GM10266 (cell line): ENCODE measurements around the gene TAF4B.

Source experiments
- DNase-seq: peaks from one replicate; pipeline ENCODE4 v3.0.0; 2012; ENCODE audit errors: extremely low spot score
- TF ChIP-seq, protein P1 (sequence below): IDR thresholded peaks from 2 replicates; pipeline ENCODE4 v1.5.1; 2012; ENCODE audit warnings: mild to moderate bottlenecking, low read depth; ENCODE audit not compliant: control insufficient read depth, insufficient read depth; ENCODE audit errors: missing control alignments

The TAF4B gene

DNA sequence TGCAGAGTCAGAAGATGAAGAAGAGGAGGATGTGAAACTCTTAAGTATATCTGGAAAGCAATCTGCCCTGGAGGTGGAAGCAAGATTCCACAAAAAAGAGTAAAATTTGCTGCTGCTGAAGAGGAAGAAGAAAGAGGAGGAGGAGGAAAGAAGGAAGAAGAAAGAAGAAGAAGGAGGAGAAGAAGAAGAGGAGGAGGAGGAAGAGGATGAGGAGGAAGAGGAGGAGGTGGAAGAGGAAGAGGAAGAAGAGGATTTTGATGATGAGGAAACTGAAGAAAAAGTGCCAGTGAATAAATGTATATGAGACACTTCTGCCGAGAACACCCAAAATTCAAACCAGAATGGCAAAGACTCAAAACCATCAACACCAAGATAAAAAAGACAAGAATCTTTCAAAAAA, 20.9 kb upstream of the TAF4B start:
- TF ChIP-seq, protein P1, sequence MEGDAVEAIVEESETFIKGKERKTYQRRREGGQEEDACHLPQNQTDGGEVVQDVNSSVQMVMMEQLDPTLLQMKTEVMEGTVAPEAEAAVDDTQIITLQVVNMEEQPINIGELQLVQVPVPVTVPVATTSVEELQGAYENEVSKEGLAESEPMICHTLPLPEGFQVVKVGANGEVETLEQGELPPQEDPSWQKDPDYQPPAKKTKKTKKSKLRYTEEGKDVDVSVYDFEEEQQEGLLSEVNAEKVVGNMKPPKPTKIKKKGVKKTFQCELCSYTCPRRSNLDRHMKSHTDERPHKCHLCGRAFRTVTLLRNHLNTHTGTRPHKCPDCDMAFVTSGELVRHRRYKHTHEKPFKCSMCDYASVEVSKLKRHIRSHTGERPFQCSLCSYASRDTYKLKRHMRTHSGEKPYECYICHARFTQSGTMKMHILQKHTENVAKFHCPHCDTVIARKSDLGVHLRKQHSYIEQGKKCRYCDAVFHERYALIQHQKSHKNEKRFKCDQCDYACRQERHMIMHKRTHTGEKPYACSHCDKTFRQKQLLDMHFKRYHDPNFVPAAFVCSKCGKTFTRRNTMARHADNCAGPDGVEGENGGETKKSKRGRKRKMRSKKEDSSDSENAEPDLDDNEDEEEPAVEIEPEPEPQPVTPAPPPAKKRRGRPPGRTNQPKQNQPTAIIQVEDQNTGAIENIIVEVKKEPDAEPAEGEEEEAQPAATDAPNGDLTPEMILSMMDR: no peak
- DNase-seq: no peak

DNA sequence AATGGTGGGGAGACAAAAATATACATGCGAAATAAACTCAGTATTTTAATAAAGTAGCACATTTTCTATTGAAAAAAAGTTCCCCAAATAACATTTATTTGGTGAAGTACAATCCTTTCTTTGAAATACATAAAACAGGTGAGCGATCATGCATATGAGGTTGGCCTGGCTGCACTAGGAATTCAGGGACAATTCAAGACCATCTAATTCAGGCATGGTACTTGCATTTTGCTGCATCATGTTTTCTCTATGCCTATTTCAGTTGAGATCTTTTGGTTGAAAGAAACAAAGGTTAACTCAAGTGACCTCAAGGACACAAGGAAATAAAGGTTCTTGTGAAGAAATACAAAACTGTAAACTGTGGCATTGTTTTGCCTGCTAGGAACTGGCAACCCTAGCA, 19.8 kb upstream of the TAF4B start:
- no peak for DNase-seq
- TF ChIP-seq, protein P1: no peak

DNA sequence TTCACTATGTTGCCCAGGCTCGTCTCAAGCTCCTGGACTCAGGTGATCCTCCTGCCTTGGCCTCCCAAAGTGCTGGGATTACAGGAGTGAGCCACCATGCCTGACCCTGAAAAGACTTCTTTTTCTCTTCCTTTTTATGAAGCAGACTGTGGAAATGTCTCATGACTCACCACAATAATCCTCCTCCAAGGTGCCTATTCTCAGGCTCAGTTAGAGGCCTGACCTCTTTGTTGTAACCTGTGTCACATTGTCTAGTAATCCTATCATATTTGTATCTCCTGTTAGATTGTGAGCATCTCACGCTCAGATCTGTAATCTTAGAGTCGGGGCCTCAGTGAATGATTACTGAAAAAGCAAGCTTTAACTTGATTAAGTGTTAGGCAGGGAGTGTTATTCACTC, 18.3 kb upstream of the TAF4B start:
- no peak for DNase-seq
- TF ChIP-seq, protein P1: no peak

DNA sequence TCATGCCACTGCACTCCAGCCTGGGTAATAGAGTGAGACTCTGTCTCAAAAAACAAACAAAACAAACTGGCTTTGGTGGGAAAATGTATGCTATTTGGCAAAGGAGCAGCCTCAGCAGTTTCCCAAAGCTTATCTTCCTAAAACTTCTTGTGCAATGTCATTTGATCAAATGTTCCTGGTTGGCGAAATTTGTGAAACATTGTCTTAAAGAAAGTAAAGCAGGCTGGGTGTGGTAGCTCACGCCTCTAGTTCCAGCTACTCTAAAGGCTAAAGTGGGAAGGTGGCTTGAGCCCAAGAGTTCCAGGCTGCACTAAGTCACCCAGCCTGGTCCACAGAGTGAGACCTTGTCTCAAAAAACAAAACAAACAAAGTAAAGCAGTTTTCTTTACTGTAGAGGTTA, 17.3 kb upstream of the TAF4B start:
- no peak for DNase-seq
- TF ChIP-seq, protein P1: no peak

DNA sequence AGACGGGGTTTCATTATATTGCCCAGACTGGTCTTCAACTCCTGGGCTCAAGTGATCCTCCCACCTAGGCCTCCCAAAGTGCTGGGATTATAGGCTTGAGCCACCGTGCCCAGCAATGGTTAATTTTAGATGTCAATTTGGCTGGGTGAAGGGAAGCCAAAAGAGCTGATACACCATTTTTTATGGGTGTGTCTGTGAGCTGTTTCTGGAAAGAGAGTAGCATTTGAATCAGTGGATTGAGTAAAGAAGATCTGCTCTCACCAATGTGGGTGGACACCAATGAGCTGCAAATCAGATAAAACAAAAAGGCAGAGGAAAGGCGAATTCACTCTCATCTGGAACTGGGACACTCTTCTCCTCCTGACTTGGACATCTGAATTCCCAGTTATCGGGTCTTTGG, 16.1 kb upstream of the TAF4B start:
- TF ChIP-seq, protein P1: no peak
- DNase-seq: no peak

DNA sequence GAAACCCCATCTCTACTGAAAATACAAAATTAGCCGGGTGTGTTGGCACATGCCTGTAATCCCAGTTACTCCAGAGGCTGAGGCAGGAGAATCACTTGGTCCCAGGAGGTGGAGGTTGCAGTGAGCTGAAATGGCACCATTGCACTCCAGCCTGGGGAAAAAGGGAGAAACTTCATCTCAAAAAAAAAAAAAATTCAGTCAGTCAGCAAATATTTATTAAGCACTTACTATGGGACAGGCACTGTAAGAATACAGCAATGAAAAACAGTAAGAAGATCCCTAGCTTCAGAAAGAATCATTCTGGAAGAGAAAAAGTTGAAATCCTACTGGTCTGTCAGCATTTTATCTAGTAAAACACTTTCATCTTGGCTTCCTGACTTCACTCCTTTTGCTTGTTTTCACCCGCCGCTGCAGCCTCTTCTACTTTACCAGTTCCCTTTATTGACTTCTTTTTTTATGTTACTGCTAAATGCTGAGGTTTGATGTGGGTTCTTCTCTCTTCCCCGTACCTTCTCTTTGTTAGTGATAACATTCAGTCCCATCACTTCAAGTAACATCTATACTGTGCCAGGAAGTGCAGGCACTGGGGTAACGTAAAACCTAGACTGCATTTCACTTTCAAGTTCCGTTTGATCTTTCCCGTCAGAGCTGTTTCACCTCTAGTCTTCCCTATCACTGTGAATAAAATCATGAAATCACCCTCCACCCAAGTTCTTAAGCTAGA, 10.8 kb upstream of the TAF4B start:
- DNase-seq: peak; percentile 46
- TF ChIP-seq, protein P1: no peak

DNA sequence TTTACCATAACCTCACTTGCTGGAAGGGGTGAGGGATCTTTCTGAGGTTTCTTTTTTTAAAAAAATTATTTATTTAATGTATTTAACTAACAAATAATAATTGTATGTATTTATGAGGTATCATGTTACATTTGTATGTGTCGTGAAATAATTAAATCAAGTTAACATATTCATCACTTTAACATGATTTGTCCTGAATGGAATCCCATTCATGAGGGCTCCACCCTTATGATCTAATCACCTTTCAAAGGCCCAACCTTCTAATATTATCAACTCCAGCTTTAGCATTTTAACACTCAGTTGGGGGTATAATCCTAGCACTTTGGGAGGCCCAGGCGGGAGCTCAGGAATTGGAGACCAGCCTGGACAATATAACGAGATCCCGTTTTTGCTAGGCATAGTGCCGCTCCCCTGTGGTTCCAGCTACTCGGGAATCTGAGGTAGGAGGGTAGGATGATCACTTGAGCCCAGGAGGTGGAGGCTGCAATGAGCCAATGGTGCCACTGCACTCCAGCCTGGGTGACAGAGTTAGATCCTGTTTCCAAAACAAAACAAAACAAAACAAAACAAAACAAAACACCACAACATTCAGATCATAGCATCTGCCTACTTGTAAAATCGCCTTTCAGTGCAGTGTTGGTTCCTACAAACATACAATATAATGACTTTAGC, 1.1 kb upstream of the TAF4B start:
- no peak for DNase-seq
- TF ChIP-seq, protein P1: no peak
